ENCODE data around the gene NES.

NES gene

GRCh38 chr1:156696755-156697154 is 19.5 kb upstream of the NES start:
- Histone ChIP-seq H3K79me2 (ENCODE audit: insufficient read depth, low read length) (no peaks in the 10 kb centered on the region), H3F3A (ENCODE audit: insufficient read depth) (no peaks in the 10 kb centered on the region), H3K4me3 (ENCODE audit: insufficient read depth, low read length, poor library complexity, severe bottlenecking) (no peak overlapping the region), H3K4me2 (ENCODE audit: low read depth, low read length, poor library complexity, severe bottlenecking) (no peak overlapping the region), H3K9me2 (replicated peaks; ENCODE audit: insufficient read depth, low read length) (no peaks in the 10 kb centered on the region), H3K9ac (ENCODE audit: low read length) (no peak overlapping the region), H4K20me1 (ENCODE audit: low read depth, low read length) (no peaks in the 10 kb centered on the region), H3K9me3 (ENCODE audit: insufficient read depth, low read length) (no peaks in the 10 kb centered on the region), H3K27me3 (ENCODE audit: low read length) (no peaks in the 10 kb centered on the region), H3K36me3 (ENCODE audit: low read length) (no peaks in the 10 kb centered on the region), H3K27ac (ENCODE audit: low read depth, low read length) (no peak overlapping the region), H2AFZ (ENCODE audit: low read depth, low read length, severe bottlenecking) (no peak overlapping the region)
- no peak for TF ChIP-seq CTCF (IDR thresholded peaks at IDR 0.05; ENCODE audit: insufficient read depth, low read length, poor library complexity, severe bottlenecking)
- TF ChIP-seq EZH2phosphoT487 (conservative IDR thresholded peaks at IDR 0.05; ENCODE audit: low read length) = no peak

GRCh38 chr1:156694690-156694962 is 17.4 kb upstream of the NES start:
- no peaks in the 10 kb centered on the region for H4K20me1 ChIP-seq (ENCODE audit: low read depth, low read length)
- H3K27ac ChIP-seq (ENCODE audit: low read depth, low read length) = no peak overlapping the region
- H3K27me3 ChIP-seq (ENCODE audit: low read length) = no peaks in the 10 kb centered on the region
- no peak overlapping the region for H3K4me2 ChIP-seq (ENCODE audit: low read depth, low read length, poor library complexity, severe bottlenecking)
- H3K4me3 ChIP-seq (ENCODE audit: insufficient read depth, low read length, poor library complexity, severe bottlenecking) = no peak overlapping the region
- H3K79me2 ChIP-seq (ENCODE audit: insufficient read depth, low read length) = no peaks in the 10 kb centered on the region
- no peaks in the 10 kb centered on the region for H3K36me3 ChIP-seq (ENCODE audit: low read length)
- no peaks in the 10 kb centered on the region for H3K9me3 ChIP-seq (ENCODE audit: insufficient read depth, low read length)
- H3F3A ChIP-seq (ENCODE audit: insufficient read depth) = no peaks in the 10 kb centered on the region
- TF ChIP-seq EZH2phosphoT487 (conservative IDR thresholded peaks at IDR 0.05; ENCODE audit: low read length) (no peak), CTCF (IDR thresholded peaks at IDR 0.05; ENCODE audit: insufficient read depth, low read length, poor library complexity, severe bottlenecking) (no peak)
- H2AFZ ChIP-seq (ENCODE audit: low read depth, low read length, severe bottlenecking) = no peak overlapping the region
- no peak overlapping the region for H3K9ac ChIP-seq (ENCODE audit: low read length)
- H3K9me2 ChIP-seq (replicated peaks; ENCODE audit: insufficient read depth, low read length) = no peaks in the 10 kb centered on the region

GRCh38 chr1:156693848-156694689 is 16.9 kb upstream of the NES start:
- Histone ChIP-seq H3F3A (ENCODE audit: insufficient read depth) (no peaks in the 10 kb centered on the region), H3K4me3 (ENCODE audit: insufficient read depth, low read length, poor library complexity, severe bottlenecking) (no peak overlapping the region), H4K20me1 (ENCODE audit: low read depth, low read length) (no peaks in the 10 kb centered on the region), H3K9me2 (replicated peaks; ENCODE audit: insufficient read depth, low read length) (no peaks in the 10 kb centered on the region), H3K9ac (ENCODE audit: low read length) (no peak overlapping the region), H2AFZ (ENCODE audit: low read depth, low read length, severe bottlenecking) (no peak overlapping the region), H3K27ac (ENCODE audit: low read depth, low read length) (no peak overlapping the region), H3K36me3 (ENCODE audit: low read length) (no peaks in the 10 kb centered on the region), H3K79me2 (ENCODE audit: insufficient read depth, low read length) (no peaks in the 10 kb centered on the region), H3K9me3 (ENCODE audit: insufficient read depth, low read length) (no peaks in the 10 kb centered on the region), H3K27me3 (ENCODE audit: low read length) (no peaks in the 10 kb centered on the region), H3K4me2 (ENCODE audit: low read depth, low read length, poor library complexity, severe bottlenecking) (no peak overlapping the region)
- TF ChIP-seq CTCF (IDR thresholded peaks at IDR 0.05; ENCODE audit: insufficient read depth, low read length, poor library complexity, severe bottlenecking) (no peak), EZH2phosphoT487 (conservative IDR thresholded peaks at IDR 0.05; ENCODE audit: low read length) (no peak)

Data from SU-DHL-6 (cell line).